Fibroblast of lung (primary cell): ENCODE results near the gene FSTL4.

Experiments used
- CTCF ChIP-seq, 2 donors: IDR thresholded peaks in 1 of 2; conservative IDR thresholded peaks in 1 of 2; 1 replicate in 1 of 2; 2 replicates in 1 of 2; pipeline ENCODE4 v1.5.1; 2011 to 2012; ENCODE audit warnings: low read length in 2 of 2, control low read depth in 1 of 2, inconsistent platforms in 1 of 2, low read depth in 1 of 2, mild to moderate bottlenecking in 1 of 2
- EZH2 ChIP-seq: IDR thresholded peaks from 2 replicates; pipeline ENCODE4 v1.5.1; 2012; ENCODE audit warnings: low read length, control low read depth, mild to moderate bottlenecking; ENCODE audit errors: missing control alignments

GRCh38 chr5:133294380-133294779, 318.0 kb downstream of the FSTL4 start:
- no peak for TF ChIP-seq CTCF (conservative IDR thresholded peaks at IDR 0.05 in 1 of 2, IDR thresholded peaks at IDR 0.05 in 1 of 2; ENCODE audit: low read depth in 1 of 2, low read length in 2 of 2)
- no peak for TF ChIP-seq EZH2
